Epithelial cell of esophagus (primary cell): ENCODE measurements around the gene SCAI.
A peak's percentile ranks its signal among the peaks of the same experiment; 100 is the strongest.
"Not testable (repeated sequence)": the region's sequence is repeated elsewhere in the genome, so short reads cannot be mapped to it uniquely, and the experiment has no call there.

Source experiments
- DNase-seq: peaks from one replicate; pipeline ENCODE4 v3.0.0; 2010; ENCODE audit warnings: low read depth
- H3K4me3 ChIP-seq: 2 replicates; pipeline ENCODE4 v1.5.1; 2011; ENCODE audit warnings: mild to moderate bottlenecking, low read length, control low read depth
- TF ChIP-seq, protein P1 (sequence below): IDR thresholded peaks from 2 replicates; pipeline ENCODE4 v1.5.1; 2011; ENCODE audit warnings: low read depth, mild to moderate bottlenecking, low read length, control low read depth, inconsistent platforms; ENCODE audit not compliant: insufficient read depth; ENCODE audit errors: missing control alignments

SCAI gene

GRCh38 chr9:125180876-125181275 lies 37.5 kb upstream of the SCAI start:
- TF ChIP-seq, protein P1, sequence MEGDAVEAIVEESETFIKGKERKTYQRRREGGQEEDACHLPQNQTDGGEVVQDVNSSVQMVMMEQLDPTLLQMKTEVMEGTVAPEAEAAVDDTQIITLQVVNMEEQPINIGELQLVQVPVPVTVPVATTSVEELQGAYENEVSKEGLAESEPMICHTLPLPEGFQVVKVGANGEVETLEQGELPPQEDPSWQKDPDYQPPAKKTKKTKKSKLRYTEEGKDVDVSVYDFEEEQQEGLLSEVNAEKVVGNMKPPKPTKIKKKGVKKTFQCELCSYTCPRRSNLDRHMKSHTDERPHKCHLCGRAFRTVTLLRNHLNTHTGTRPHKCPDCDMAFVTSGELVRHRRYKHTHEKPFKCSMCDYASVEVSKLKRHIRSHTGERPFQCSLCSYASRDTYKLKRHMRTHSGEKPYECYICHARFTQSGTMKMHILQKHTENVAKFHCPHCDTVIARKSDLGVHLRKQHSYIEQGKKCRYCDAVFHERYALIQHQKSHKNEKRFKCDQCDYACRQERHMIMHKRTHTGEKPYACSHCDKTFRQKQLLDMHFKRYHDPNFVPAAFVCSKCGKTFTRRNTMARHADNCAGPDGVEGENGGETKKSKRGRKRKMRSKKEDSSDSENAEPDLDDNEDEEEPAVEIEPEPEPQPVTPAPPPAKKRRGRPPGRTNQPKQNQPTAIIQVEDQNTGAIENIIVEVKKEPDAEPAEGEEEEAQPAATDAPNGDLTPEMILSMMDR: no peak
- H3K4me3 ChIP-seq: no peak overlapping the region
- no peak for DNase-seq

- not testable (repeated sequence) for H3K4me3 ChIP-seq, DNase-seq
These were observed 36.4 kb upstream of the SCAI start for GRCh38 chr9:125179776-125180175.

DNA sequence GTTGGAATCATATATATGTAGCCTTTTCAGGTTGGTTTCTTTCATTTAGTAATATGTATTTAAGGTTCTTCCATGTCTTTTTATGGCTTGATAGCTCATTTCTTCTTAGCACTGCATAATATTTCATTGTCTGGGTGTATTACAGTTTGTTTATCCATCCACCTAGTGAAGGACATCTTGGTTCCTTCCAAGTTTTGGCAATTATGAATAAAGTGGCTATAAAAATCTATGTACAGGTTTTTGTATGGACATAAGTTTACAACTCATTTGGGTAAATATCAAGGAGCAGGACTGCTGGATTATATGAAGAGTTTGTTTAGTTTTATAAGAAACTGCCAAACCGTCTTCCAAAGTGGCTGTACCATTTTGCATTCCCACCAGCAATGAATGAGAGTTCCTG lies 34.6 kb upstream of the SCAI start:
- no peak overlapping the region for H3K4me3 ChIP-seq
- TF ChIP-seq, protein P1: no peak
- no peak for DNase-seq

DNA sequence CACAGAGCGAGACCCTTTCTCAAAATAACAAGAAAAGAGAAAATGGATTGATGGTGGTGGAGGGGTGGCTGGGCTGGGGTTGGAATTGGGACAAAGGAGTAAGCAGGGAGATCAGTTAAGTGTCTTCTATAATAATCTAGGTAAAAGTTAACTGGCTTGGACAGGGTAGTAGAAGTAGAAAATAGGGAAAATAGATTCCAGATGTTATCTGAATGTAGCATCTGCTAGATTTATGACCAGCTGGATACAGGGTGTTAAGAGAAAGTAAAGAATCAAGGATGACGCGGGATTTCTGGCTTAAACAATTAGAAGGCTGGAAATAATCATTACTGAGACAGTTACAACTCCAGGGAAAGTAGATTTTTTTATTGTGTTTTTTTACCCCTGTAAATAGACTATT lies 33.3 kb upstream of the SCAI start:
- H3K4me3 ChIP-seq: no peak overlapping the region
- TF ChIP-seq, protein P1: no peak
- DNase-seq: no peak

- no peak for DNase-seq
- H3K4me3 ChIP-seq: no peak overlapping the region
- TF ChIP-seq, protein P1: no peak
These were observed 28.9 kb upstream of the SCAI start for GRCh38 chr9:125172031-125172755.

GRCh38 chr9:125169895-125170294 lies 26.6 kb upstream of the SCAI start:
- TF ChIP-seq, protein P1: no peak
- no peak for DNase-seq
- no peak overlapping the region for H3K4me3 ChIP-seq

- TF ChIP-seq, protein P1: no peak
- no peak for DNase-seq
- H3K4me3 ChIP-seq: no peak overlapping the region
These were observed 23.4 kb upstream of the SCAI start for GRCh38 chr9:125166762-125167161.

GRCh38 chr9:125162891-125163290 lies 19.6 kb upstream of the SCAI start:
- peak; percentile 5 for DNase-seq
- H3K4me3 ChIP-seq: not testable (repeated sequence)
